A549 (cell line): ENCODE data around the gene SIK3. TPM values are rescaled to one million over a fixed set of nuclear protein-coding genes. Genes with fewer than 3 reads are reported as not detected.
A peak's percentile ranks its signal among the peaks of the same experiment; 100 is the strongest.

Experiments used
- ATAC-seq, 2 experiments: fragments of 200-7000 bp in 1 of 2; fragments of >200 bp in 1 of 2; cut with Nextera tagmentation in 1 of 2; cut with Tn5 transposase in 1 of 2; 3 replicates each; pipeline versions ENCODE4 v1.8.0 to v1.9.1; 2018 to 2020; ENCODE audit warnings: mild to moderate bottlenecking in 1 of 2, moderate library complexity in 1 of 2
- CTCF ChIA-PET: fragments of 300-600 bp; sonication (Branson Sonifier 250); formaldehyde crosslinking; extraction: SDS; loops from one replicate; lab custom pipeline; 2021; ENCODE audit warnings: antibody characterized with exemption, inconsistent platforms; lab: Yijun Ruan, JAX
- POLR2A ChIA-PET: fragments of 350-600 bp; formaldehyde crosslinking; extraction: SDS; loops from one replicate; lab custom pipeline; 2021; ENCODE audit warnings: antibody characterized with exemption, inconsistent platforms; lab: Yijun Ruan, JAX
- DNase-seq, 2 experiments: peaks; one replicate each; pipeline versions ENCODE4 v3.0.0 to v3.0.0-alpha.2; 2011 to 2016; ENCODE audit warnings: low read depth in 1 of 2, low spot score in 1 of 2
- FAIRE-seq: peaks from 2 replicates; lab custom pipeline; 2011; peaks lifted over from hg19 to GRCh38; lab: Jason Lieb, UNC
- H3K27ac ChIP-seq, 2 experiments: fragments of >200 bp; sonication (Bioruptor Twin); formaldehyde crosslinking; 3 replicates each; pipeline ENCODE4 v1.5.1; 2016 to 2017
- H3K4me1 ChIP-seq: fragments of >200 bp; sonication (Bioruptor Twin); formaldehyde crosslinking; 3 replicates; pipeline ENCODE4 v1.6.1; 2016
- H3K4me2 ChIP-seq: fragments of >200 bp; sonication (Bioruptor Twin); formaldehyde crosslinking; 3 replicates; pipeline ENCODE4 v1.6.1; 2016
- H3K4me3 ChIP-seq: fragments of >200 bp; sonication (Bioruptor Twin); formaldehyde crosslinking; 3 replicates; pipeline ENCODE4 v1.5.1; 2016
- H3K9me3 ChIP-seq: fragments of >200 bp; sonication (Bioruptor Twin); formaldehyde crosslinking; 3 replicates; pipeline ENCODE4 v1.6.1; 2016
- ATOH8 ChIP-seq: fragments of 250-450 bp; sonication (Bioruptor Pico); IDR thresholded peaks from 2 replicates; pipeline ENCODE4 v1.5.0; 2020; ENCODE audit warnings: low read depth, mild to moderate bottlenecking, moderate library complexity
- CEBPB ChIP-seq, 2 experiments: fragments of >200 bp in 1 of 2; sonication (Bioruptor Twin) in 1 of 2; formaldehyde crosslinking in 1 of 2; IDR thresholded peaks; 2 replicates each; pipeline ENCODE4 v1.6.1; 2012 to 2016
- E2F6 ChIP-seq: IDR thresholded peaks from 2 replicates; pipeline ENCODE4 v1.6.1; 2012; ENCODE audit warnings: low read depth, borderline replicate concordance
- FOSL2 ChIP-seq, 2 experiments: fragments of 450-650 bp in 1 of 2; fragments of >200 bp in 1 of 2; sonication (Bioruptor Twin) in 1 of 2; formaldehyde crosslinking; IDR thresholded peaks; 2 replicates each; pipeline versions ENCODE4 v1.5.0 to v1.6.1; 2016 to 2020; ENCODE audit warnings: mild to moderate bottlenecking in 1 of 2, moderate library complexity in 1 of 2
- FOXS1 ChIP-seq: fragments of 250-450 bp; sonication (Bioruptor Pico); IDR thresholded peaks from 2 replicates; pipeline ENCODE4 v1.5.0; 2020; ENCODE audit warnings: mild to moderate bottlenecking, moderate library complexity
- HDAC2 ChIP-seq: fragments of 200-600 bp; sonication (generic); IDR thresholded peaks from 2 replicates; pipeline ENCODE4 v1.6.1; 2016
- HMGXB4 ChIP-seq: fragments of 250-450 bp; sonication (Bioruptor Pico); IDR thresholded peaks from 2 replicates; pipeline ENCODE4 v1.5.0; 2021; ENCODE audit warnings: mild to moderate bottlenecking, moderate library complexity, borderline replicate concordance
- HOXB13 ChIP-seq: fragments of 250-450 bp; sonication (Bioruptor Pico); IDR thresholded peaks from 2 replicates; pipeline ENCODE4 v1.5.0; 2020; ENCODE audit warnings: low read depth, mild to moderate bottlenecking, moderate library complexity
- MAFK ChIP-seq: fragments of 450-650 bp; IDR thresholded peaks from 2 replicates; pipeline ENCODE4 v1.6.1; 2014; ENCODE audit not compliant: partially characterized antibody
- MAZ ChIP-seq: fragments of 150-350 bp; IDR thresholded peaks from 2 replicates; pipeline ENCODE4 v1.6.1; 2014; ENCODE audit warnings: antibody characterized with exemption, low read depth, low read length, borderline replicate concordance
- RAD21 ChIP-seq, 2 experiments: fragments of >200 bp in 1 of 2; sonication (Bioruptor Twin) in 1 of 2; formaldehyde crosslinking in 1 of 2; IDR thresholded peaks in 1 of 2; conservative IDR thresholded peaks in 1 of 2; 2 replicates in 1 of 2; 3 replicates in 1 of 2; pipeline ENCODE4 v1.6.1; 2012 to 2018; ENCODE audit warnings: inconsistent platforms in 1 of 2
- RFX5 ChIP-seq: fragments of 450-650 bp; IDR thresholded peaks from 2 replicates; pipeline ENCODE4 v1.7.1; 2014; ENCODE audit warnings: antibody characterized with exemption, mild to moderate bottlenecking, moderate library complexity
- RNF2 ChIP-seq: fragments of 200-600 bp; sonication (generic); IDR thresholded peaks from 2 replicates; pipeline ENCODE4 v1.6.1; 2016; ENCODE audit warnings: low read depth, mild to moderate bottlenecking, antibody characterized with exemption, moderate library complexity, borderline replicate concordance
- SMC3 ChIP-seq: fragments of >200 bp; sonication (Bioruptor Twin); formaldehyde crosslinking; IDR thresholded peaks from 3 replicates; pipeline ENCODE4 v1.6.1; 2018; ENCODE audit warnings: inconsistent platforms
- TFCP2L1 ChIP-seq: fragments of 250-450 bp; sonication (Bioruptor Pico); IDR thresholded peaks from 2 replicates; pipeline ENCODE4 v1.5.0; 2021; ENCODE audit warnings: mild to moderate bottlenecking
- ZC3H11A ChIP-seq: fragments of 450-650 bp; IDR thresholded peaks from 2 replicates; pipeline ENCODE4 v1.6.1; 2014; ENCODE audit warnings: antibody characterized with exemption, mild to moderate bottlenecking
- ZNF302 ChIP-seq: fragments of 250-450 bp; sonication (Bioruptor Pico); IDR thresholded peaks from 2 replicates; pipeline ENCODE4 v1.9.0; 2021; ENCODE audit warnings: inconsistent platforms, mild to moderate bottlenecking, moderate library complexity
- whole genome bisulfite sequencing: methylation state at CpG from one replicate; pipeline ENCODE4 v1.1.6; 2017; ENCODE audit errors: missing lambda C conversion rate; 5-methylcytosine and 5-hydroxymethylcytosine counted together
- polyA plus RNA-seq, 4 experiments: library from polyadenylated mRNA; depleted of rRNA in 3 of 4; stranded (reverse); fragments of >200 nt; fragmentation: RNase III in 1 of 4; extraction: RNeasy Plus Mini Kit Qiagen cat#74134 plus additional on column Dnase treatment in 1 of 4; gene quantifications; 2 replicates in 3 of 4; 3 replicates in 1 of 4; pipeline ENCODE4 v1.2.3, GENCODE V29; 2011 to 2017
- TF ChIP-seq, protein P1 (sequence below): fragments of >200 bp; sonication (Bioruptor Twin); formaldehyde crosslinking; IDR thresholded peaks from 2 replicates; pipeline ENCODE4 v1.6.1; 2016
- TF ChIP-seq, protein P2 (sequence below): fragments of >200 bp; sonication (Bioruptor Twin); formaldehyde crosslinking; IDR thresholded peaks from 3 replicates; pipeline ENCODE4 v1.6.1; 2016
- TF ChIP-seq, protein P3 (sequence below): fragments of >200 bp; sonication (Bioruptor Twin); formaldehyde crosslinking; IDR thresholded peaks from 3 replicates; pipeline ENCODE4 v1.5.1; 2016

SIK3 gene
- polyA plus RNA-seq, 2 of the 4 experiments (the other 2 are of a cell fraction) = 8.2 to 9.0 TPM

DNA sequence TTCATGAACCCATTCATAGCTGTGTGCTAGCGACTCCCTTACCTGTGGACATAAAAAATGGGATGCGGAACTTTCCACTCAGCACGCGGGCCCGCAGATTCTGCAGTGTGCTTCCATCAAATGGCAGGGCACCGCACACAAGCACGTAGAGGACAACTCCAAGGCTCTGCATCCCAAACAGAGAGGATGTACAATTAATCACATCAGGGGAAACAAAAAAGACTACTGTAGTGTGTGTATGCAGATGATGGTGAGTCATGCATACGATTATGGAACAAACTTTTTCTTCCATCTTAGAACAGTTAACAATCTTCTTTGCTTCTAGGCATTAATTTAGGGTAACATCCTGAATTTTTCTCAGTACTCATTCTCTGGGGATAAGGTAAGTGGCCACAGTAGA is 202.0 kb downstream of the SIK3 start:
- WGBS = 96% methylated on average over 8 of the region's 8 CpGs
- TF ChIP-seq, protein P1, sequence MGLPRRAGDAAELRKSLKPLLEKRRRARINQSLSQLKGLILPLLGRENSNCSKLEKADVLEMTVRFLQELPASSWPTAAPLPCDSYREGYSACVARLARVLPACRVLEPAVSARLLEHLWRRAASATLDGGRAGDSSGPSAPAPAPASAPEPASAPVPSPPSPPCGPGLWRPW = no peak
- no peak for TF ChIP-seq FOSL2 (IDR thresholded peaks at IDR 0.05)
- TF ChIP-seq FOSL2 (CRISPR knock-in tag; IDR thresholded peaks at IDR 0.05) = 0 out of 2 replicates have a peak, but pooled peaks have one; percentile 6
- TF ChIP-seq, protein P2, sequence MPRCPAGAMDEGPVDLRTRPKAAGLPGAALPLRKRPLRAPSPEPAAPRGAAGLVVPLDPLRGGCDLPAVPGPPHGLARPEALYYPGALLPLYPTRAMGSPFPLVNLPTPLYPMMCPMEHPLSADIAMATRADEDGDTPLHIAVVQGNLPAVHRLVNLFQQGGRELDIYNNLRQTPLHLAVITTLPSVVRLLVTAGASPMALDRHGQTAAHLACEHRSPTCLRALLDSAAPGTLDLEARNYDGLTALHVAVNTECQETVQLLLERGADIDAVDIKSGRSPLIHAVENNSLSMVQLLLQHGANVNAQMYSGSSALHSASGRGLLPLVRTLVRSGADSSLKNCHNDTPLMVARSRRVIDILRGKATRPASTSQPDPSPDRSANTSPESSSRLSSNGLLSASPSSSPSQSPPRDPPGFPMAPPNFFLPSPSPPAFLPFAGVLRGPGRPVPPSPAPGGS = no peak
- TF ChIP-seq FOXS1 = no peak
- no peak for TF ChIP-seq TFCP2L1 (CRISPR knock-in tag)
- ATAC-seq (no peak), DNase-seq (no peak), FAIRE-seq (no peak)
- Histone ChIP-seq H3K27ac (no peak overlapping the region), H3K4me1 (no peaks in the 10 kb centered on the region), H3K4me2 (no peak overlapping the region), H3K4me3 (no peak overlapping the region), H3K9me3 (peaks cover 3% of the 10 kb centered on the region; the same call in 1 of the 3 replicates)
- ChIA-PET CTCF (no interaction called here), POLR2A (no interaction called here)

DNA sequence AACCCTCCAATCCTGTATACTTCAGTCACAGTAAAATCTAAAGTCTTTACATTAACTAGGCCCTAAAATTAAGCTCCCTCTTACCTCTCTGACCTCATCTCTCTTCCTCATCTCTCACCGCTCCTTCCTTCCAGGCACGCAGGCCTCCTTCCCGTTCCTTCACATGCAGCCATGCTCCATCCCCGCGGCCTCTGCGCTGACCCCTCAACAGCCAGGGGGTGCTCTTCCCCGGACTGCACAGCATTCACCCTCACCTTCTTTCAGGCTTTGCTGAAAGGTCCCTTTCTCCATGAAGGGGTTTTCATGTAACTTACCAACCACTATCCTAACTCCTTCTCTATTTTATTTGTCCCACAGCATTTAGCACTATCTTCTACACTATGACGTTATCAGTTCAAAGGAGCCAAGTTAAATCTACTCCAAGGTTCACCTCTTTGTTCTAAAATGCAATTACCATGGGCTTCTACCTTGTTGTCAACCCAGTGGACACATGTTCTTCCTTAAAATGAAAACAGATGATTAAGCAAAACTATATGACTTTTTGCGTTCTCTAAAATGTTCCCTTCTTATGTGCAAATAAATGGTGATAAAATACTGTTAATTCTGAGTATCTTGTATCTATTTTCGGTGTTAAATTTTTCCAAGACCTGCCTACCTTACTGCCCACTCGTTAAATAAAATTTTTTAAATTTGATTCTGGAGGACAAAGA is 203.0 kb downstream of the SIK3 start:
- CTCF ChIA-PET = no interaction called here
- H3K4me3 ChIP-seq = no peak overlapping the region
- no peak overlapping the region for H3K27ac ChIP-seq
- H3K4me2 ChIP-seq = no peak overlapping the region
- DNase-seq (peak in 1 of 2 experiments; percentile 11), FAIRE-seq (no peak), ATAC-seq (peak; percentile 50 to 78; a peak in 4 of 6 replicates)
- no peaks in the 10 kb centered on the region for H3K4me1 ChIP-seq
- 84% methylated on average over 11 of the region's 11 CpGs for WGBS
- peaks cover 3% of the 10 kb centered on the region; the same call in 1 of the 3 replicates for H3K9me3 ChIP-seq
- TF ChIP-seq MAZ (no peak), RAD21 (conservative IDR thresholded peaks at IDR 0.05 in 1 of 2, IDR thresholded peaks at IDR 0.05 in 1 of 2) (peak in 1 of 2 experiments; percentile 29; a peak in 1 of 5 replicates), HMGXB4 (CRISPR knock-in tag) (no peak), SMC3 (0 out of 3 replicates have a peak, but pooled peaks have one; percentile 8)
- TF ChIP-seq, protein P2 = no peak
- POLR2A ChIA-PET = no interaction called here

DNA sequence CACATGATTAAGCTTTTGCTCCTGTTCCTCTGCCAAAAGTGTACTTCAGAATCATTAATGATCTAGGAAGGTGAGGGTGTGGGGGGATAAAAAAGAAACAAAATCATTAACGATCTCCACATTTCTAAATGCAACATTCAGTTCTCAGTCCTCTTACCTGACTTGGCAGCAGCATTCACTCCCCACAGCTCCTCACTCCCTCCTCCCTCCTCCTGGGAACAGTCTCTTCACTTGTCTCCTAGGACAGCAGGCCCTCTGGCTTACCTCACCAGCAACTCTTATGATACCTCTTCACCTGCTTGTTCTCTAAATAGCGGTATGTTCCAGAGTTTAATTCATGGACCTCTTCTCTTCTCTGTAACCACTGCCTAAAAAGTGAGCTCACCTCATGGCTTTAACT is 204.3 kb downstream of the SIK3 start:
- ChIA-PET POLR2A (no interaction called here), CTCF (interaction anchor here (1.0 to 1.1 kb wide), 2 partner anchors 103 to 212 kb away, joined by 3 read pairs; partner anchors contain the start of gene APOA5)
- Histone ChIP-seq H3K9me3 (no peaks in the 10 kb centered on the region), H3K4me1 (no peaks in the 10 kb centered on the region), H3K4me3 (no peak overlapping the region), H3K4me2 (no peak overlapping the region), H3K27ac (no peak overlapping the region)
- ATAC-seq (no peak), DNase-seq (no peak), FAIRE-seq (no peak)
- 100% methylated on average over 2 of the region's 2 CpGs for WGBS
- TF ChIP-seq ZNF302 (CRISPR knock-in tag) (no peak), MAZ (no peak), HDAC2 (no peak), RFX5 (no peak), E2F6 (no peak), HOXB13 (CRISPR knock-in tag) (no peak), CEBPB (IDR thresholded peaks at IDR 0.05) (no peak), RNF2 (no peak), MAFK (no peak), ZC3H11A (no peak), ATOH8 (CRISPR knock-in tag) (no peak)
- TF ChIP-seq, protein P3, sequence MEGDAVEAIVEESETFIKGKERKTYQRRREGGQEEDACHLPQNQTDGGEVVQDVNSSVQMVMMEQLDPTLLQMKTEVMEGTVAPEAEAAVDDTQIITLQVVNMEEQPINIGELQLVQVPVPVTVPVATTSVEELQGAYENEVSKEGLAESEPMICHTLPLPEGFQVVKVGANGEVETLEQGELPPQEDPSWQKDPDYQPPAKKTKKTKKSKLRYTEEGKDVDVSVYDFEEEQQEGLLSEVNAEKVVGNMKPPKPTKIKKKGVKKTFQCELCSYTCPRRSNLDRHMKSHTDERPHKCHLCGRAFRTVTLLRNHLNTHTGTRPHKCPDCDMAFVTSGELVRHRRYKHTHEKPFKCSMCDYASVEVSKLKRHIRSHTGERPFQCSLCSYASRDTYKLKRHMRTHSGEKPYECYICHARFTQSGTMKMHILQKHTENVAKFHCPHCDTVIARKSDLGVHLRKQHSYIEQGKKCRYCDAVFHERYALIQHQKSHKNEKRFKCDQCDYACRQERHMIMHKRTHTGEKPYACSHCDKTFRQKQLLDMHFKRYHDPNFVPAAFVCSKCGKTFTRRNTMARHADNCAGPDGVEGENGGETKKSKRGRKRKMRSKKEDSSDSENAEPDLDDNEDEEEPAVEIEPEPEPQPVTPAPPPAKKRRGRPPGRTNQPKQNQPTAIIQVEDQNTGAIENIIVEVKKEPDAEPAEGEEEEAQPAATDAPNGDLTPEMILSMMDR = no peak
